Ammon's horn (tissue), 1 donor: ENCODE data around the gene CDH4.
"Not testable (repeated sequence)": the region's sequence is repeated elsewhere in the genome, so short reads cannot be mapped to it uniquely, and the experiment has no call there.

ENCODE experiments used
- DNase-seq: peaks from one replicate; pipeline ENCODE4 v3.0.0-alpha.2; 2016; ENCODE audit warnings: low spot score

Gene CDH4

GRCh38 chr20:61847986-61848385 is 595.9 kb downstream of the CDH4 start:
- no peak for DNase-seq

GRCh38 chr20:61848851-61849250 is 596.8 kb downstream of the CDH4 start:
- DNase-seq: no peak

GRCh38 chr20:61849376-61849775 is 597.3 kb downstream of the CDH4 start:
- no peak for DNase-seq

GRCh38 chr20:61849822-61850221 is 597.8 kb downstream of the CDH4 start:
- no peak for DNase-seq

- DNase-seq: no peak
Observed at GRCh38 chr20:61850457-61850856, 598.4 kb downstream of the CDH4 start.

- DNase-seq: no peak
Observed at GRCh38 chr20:61850926-61851900, 599.2 kb downstream of the CDH4 start.

GRCh38 chr20:61852268-61853072 is 600.4 kb downstream of the CDH4 start:
- no peak for DNase-seq

- no peak for DNase-seq
Observed at GRCh38 chr20:61853073-61854005, 601.3 kb downstream of the CDH4 start.

GRCh38 chr20:61854538-61854937 is 602.5 kb downstream of the CDH4 start:
- not testable (repeated sequence) for DNase-seq

GRCh38 chr20:61855286-61855685 is 603.2 kb downstream of the CDH4 start:
- no peak for DNase-seq

- no peak for DNase-seq
Observed at GRCh38 chr20:61856626-61857413, 604.8 kb downstream of the CDH4 start.

GRCh38 chr20:61857414-61857775 is 605.3 kb downstream of the CDH4 start:
- no peak for DNase-seq

GRCh38 chr20:61857884-61858283 is 605.8 kb downstream of the CDH4 start:
- DNase-seq: no peak

- DNase-seq: no peak
Observed at GRCh38 chr20:61859767-61860166, 607.7 kb downstream of the CDH4 start.

- DNase-seq: no peak
Observed at GRCh38 chr20:61860260-61860987, 608.4 kb downstream of the CDH4 start.

- no peak for DNase-seq
Observed at GRCh38 chr20:61861054-61861841, 609.2 kb downstream of the CDH4 start.

GRCh38 chr20:61861858-61862257 is 609.8 kb downstream of the CDH4 start:
- no peak for DNase-seq

- no peak for DNase-seq
Observed at GRCh38 chr20:61862881-61863280, 610.8 kb downstream of the CDH4 start.

GRCh38 chr20:61864481-61864880 is 612.4 kb downstream of the CDH4 start:
- peak; percentile 24 for DNase-seq

- no peak for DNase-seq
Observed at GRCh38 chr20:61865353-61865752, 613.3 kb downstream of the CDH4 start.
